Stimulated activated naive CD8-positive, alpha-beta T cell treated with anti-CD3 and anti-CD28 coated beads, Interleukin-15, Interleukin-2, amounts not matched to agents 100 ng/mL and 50 ng/mL, for 24 hours (primary cell): Measurements from ENCODE around the gene MRPL11.

Experiments
- H3K27ac Mint-ChIP-seq: one replicate; pipeline ENCODE4 v1.8.0; 2021; ENCODE audit warnings: mild to moderate bottlenecking, mixed read lengths
- H3K27me3 Mint-ChIP-seq: one replicate; pipeline ENCODE4 v1.8.0; 2021; ENCODE audit warnings: mixed read lengths
- H3K36me3 Mint-ChIP-seq: one replicate; pipeline ENCODE4 v1.8.0; 2021; ENCODE audit warnings: low read depth, mixed read lengths
- H3K4me1 Mint-ChIP-seq: one replicate; pipeline ENCODE4 v1.8.0; 2021; ENCODE audit warnings: low read depth, mixed read lengths
- H3K4me3 Mint-ChIP-seq: one replicate; pipeline ENCODE4 v1.8.0; 2021; ENCODE audit warnings: mild to moderate bottlenecking, mixed read lengths
- H3K9me3 Mint-ChIP-seq: one replicate; pipeline ENCODE4 v1.8.0; 2021; ENCODE audit warnings: mixed read lengths

Gene MRPL11

DNA sequence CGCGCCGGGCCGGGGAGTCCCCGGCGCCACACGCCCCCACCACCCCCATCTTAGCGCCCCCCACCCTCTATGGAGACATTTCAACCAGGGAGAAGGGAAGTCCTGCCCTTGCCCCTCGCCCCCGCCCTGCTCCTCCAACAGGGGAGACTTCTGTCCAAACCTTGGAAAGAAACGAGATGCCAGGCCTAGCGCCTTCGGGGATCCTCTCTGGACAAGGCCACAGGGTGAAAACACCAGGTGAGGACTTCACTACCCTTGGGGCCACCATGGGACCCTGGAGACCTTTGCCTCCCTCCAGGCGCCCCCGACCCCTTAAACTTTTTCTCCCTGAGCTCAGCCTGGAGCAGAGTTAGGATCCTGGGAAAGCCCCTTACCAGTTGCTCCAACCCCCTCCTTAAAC is 29.4 kb downstream of the MRPL11 start:
- Mint-ChIP-seq H3K36me3 (no peaks in the 10 kb centered on the region), H3K9me3 (no peaks in the 10 kb centered on the region), H3K27me3 (peaks cover 22% of the 10 kb centered on the region), H3K27ac (no peak overlapping the region), H3K4me1 (peaks cover 4% of the 10 kb centered on the region), H3K4me3 (no peak overlapping the region)

- Mint-ChIP-seq H3K27ac (no peak overlapping the region), H3K9me3 (no peaks in the 10 kb centered on the region), H3K27me3 (peaks cover 17% of the 10 kb centered on the region), H3K36me3 (no peaks in the 10 kb centered on the region), H3K4me1 (peaks cover 4% of the 10 kb centered on the region), H3K4me3 (peak overlapping the region; percentile 72)
Observed at GRCh38 chr11:66408488-66409214, 30.0 kb downstream of the MRPL11 start.

DNA sequence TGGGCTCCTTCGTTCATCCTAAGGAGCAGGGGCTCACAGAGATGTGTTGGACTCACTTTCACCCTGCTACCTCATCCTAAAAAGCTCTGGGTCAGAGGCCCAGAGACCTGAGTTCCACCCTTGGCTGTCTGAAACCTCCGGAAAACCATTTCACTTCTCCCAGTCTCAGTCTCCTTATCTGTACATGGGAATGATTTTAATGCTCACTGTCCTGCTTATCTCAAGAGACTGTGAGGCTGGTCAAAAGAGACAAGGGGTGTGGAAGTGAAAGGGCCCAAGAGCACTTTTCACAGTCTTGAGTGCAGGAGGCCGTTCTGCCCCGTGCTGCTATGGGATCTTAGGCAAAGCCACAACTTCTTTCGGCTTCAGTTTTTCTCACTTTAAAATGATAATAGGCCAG is 31.0 kb downstream of the MRPL11 start:
- Mint-ChIP-seq H3K27ac (no peak overlapping the region), H3K9me3 (no peaks in the 10 kb centered on the region), H3K36me3 (no peaks in the 10 kb centered on the region), H3K4me3 (no peak overlapping the region), H3K27me3 (peaks cover 14% of the 10 kb centered on the region), H3K4me1 (peaks cover 4% of the 10 kb centered on the region)

DNA sequence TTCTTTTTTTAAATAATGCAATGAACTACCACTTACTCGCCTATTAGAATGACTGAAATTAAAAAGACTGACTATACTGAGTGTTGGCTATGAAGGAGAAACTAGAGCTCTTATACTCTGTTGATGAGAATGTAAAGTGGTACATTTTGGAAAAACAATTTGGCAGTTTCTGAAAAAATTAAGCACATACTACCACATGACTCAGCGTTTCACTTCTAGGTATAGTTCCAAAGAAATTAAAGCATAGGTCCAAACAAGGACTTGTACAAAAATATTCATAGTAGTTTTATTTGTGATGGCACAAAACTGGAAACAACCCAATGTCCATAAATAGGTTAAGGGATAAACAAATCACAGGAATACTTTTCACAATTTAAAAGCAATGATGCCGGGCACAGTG is 44.7 kb downstream of the MRPL11 start:
- Mint-ChIP-seq H3K9me3 (no peaks in the 10 kb centered on the region), H3K27ac (no peak overlapping the region), H3K4me1 (no peaks in the 10 kb centered on the region), H3K4me3 (no peak overlapping the region), H3K36me3 (no peaks in the 10 kb centered on the region), H3K27me3 (no peaks in the 10 kb centered on the region)

- no peak overlapping the region for H3K4me3 Mint-ChIP-seq
- no peak overlapping the region for H3K27ac Mint-ChIP-seq
- no peaks in the 10 kb centered on the region for H3K9me3 Mint-ChIP-seq
- peaks cover 1% of the 10 kb centered on the region for H3K4me1 Mint-ChIP-seq
- no peaks in the 10 kb centered on the region for H3K27me3 Mint-ChIP-seq
- H3K36me3 Mint-ChIP-seq, result no peaks in the 10 kb centered on the region
Observed at GRCh38 chr11:66391322-66391721, 47.3 kb downstream of the MRPL11 start.

DNA sequence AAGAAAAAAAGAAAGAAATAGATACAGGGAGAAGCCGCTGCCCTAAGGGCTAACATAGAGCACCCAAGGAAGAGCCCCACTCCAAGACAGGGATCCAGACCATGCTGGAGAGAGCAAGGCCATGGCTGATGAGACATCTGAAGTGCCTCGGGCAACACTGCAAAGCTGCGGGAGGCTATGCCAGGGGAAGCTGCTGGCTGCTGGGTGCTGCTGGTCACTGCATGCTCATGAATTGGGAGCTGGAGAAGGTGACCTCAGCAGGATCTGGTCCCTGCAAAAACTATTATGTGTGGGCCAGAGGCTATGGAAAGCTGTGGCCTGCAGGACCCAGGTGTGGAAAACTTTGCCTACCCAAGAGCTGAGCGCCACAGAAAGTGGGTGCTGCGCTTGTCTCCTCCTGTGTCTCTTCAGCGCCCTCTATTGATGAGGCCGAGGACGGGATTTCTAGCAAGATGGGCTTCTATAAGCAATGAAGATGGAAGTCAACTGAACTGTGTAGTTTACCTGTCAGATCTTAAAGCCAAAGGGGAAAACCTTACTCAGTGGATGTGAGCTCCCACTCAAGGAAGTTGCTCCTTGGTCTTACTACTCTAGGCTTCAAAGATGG is 49.8 kb downstream of the MRPL11 start:
- Mint-ChIP-seq H3K36me3 (no peaks in the 10 kb centered on the region), H3K4me1 (peaks cover 6% of the 10 kb centered on the region), H3K9me3 (no peaks in the 10 kb centered on the region), H3K27ac (no peak overlapping the region), H3K4me3 (no peak overlapping the region), H3K27me3 (no peaks in the 10 kb centered on the region)

DNA sequence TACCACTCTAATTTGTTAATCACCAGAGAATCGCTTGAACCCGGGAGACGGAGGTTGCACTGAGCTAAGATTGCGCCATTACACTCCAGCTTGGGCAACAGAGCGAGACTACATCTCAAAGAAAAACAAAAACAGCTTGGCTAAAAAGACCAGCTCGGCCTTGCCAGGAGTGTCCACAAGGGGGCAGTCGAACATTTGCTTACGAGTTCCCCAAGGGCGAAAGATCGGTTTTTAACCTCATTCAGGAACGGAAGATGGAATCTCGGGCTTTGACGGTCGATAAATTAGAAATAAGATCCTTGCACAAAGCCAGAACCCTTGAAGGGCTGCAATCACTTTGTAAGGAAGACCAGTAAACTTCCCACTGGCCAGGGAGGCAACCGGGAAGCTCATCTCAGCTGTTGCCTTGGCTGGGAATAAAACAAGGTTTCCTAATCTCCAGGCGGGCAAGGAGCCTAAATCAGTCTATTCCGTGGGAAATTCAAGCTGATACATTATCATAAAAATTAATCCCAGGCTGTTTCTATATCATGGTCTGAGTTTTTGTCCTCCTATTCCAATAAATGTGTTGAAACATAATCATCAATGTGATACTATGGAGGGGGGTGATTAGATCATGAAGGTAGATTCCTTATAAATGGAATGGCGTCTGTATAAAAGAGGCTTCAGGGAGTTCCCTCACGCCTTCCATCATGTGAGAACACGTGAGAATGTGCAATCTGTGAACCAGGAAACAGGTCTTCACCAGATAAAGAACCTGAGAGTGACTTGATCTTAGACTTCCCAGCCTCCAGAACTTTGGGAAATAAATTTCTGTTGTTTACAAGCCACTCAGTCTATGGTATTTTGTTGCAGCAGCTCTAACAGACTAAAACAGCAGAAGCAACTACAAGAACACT is 52.2 kb downstream of the MRPL11 start:
- peak overlapping the region; percentile 3 for H3K4me3 Mint-ChIP-seq
- H3K4me1 Mint-ChIP-seq, result peaks cover 6% of the 10 kb centered on the region
- H3K9me3 Mint-ChIP-seq, result no peaks in the 10 kb centered on the region
- H3K27ac Mint-ChIP-seq, result no peak overlapping the region
- H3K36me3 Mint-ChIP-seq, result no peaks in the 10 kb centered on the region
- no peaks in the 10 kb centered on the region for H3K27me3 Mint-ChIP-seq
